Breast epithelium (tissue), 4 donors: Measurements from ENCODE around the gene ABTB2. TPM values are rescaled to one million over a fixed set of nuclear protein-coding genes. Genes with fewer than 3 reads are reported as not detected.
A peak's percentile ranks its signal among the peaks of the same experiment; 100 is the strongest.

Source experiments
- DNase-seq, 2 donors: peaks; one replicate each; pipeline ENCODE4 v3.0.0-alpha.2; 2019; ENCODE audit warnings: low spot score in 2 of 2
- H3K27ac ChIP-seq, 2 donors: fragments of 200-600 bp; sonication (generic) in 1 of 2; one replicate each; pipeline ENCODE4 v1.5.1; 2016 to 2019; ENCODE audit warnings: mild to moderate bottlenecking in 1 of 2
- H3K27me3 ChIP-seq, 2 donors: fragments of 200-600 bp; sonication (generic) in 1 of 2; one replicate each; pipeline versions ENCODE4 v1.5.1 to v1.6.0; 2017 to 2019; ENCODE audit warnings: control low read depth in 1 of 2, mild to moderate bottlenecking in 1 of 2
- H3K36me3 ChIP-seq: fragments of 200-600 bp; one replicate; pipeline ENCODE4 v1.5.1; 2019
- H3K4me1 ChIP-seq, 2 donors: fragments of 200-600 bp; sonication (generic); one replicate each; pipeline ENCODE4 v1.5.1; 2016 to 2019; ENCODE audit warnings: control low read depth in 1 of 2
- H3K4me3 ChIP-seq, 3 donors: fragments of 200-600 bp; sonication (generic); 1 replicate in 2 of 3; 2 replicates in 1 of 3; pipeline ENCODE4 v1.5.1; 2016 to 2019; ENCODE audit warnings: mild to moderate bottlenecking in 3 of 3, moderate library complexity in 2 of 3
- H3K9me3 ChIP-seq, 2 donors: fragments of 200-600 bp; sonication (generic) in 1 of 2; one replicate each; pipeline ENCODE4 v1.5.1; 2016 to 2019; ENCODE audit warnings: control low read depth in 1 of 2
- POLR2A ChIP-seq: fragments of 450-650 bp; IDR thresholded peaks from one replicate; pipeline ENCODE4 v1.6.1; 2016; ENCODE audit warnings: antibody characterized with exemption, mild to moderate bottlenecking, moderate library complexity
- POLR2AphosphoS5 ChIP-seq, 3 donors: sonication (generic); formaldehyde crosslinking; IDR thresholded peaks; one replicate each; pipeline ENCODE4 v1.6.1; 2017; ENCODE audit warnings: antibody characterized with exemption in 3 of 3
- intact Hi-C: fragments of 100-400 bp; cut with DNase I; formaldehyde crosslinking; loops from one replicate; pipeline ENCODE4 v1.15.1; 2023; ENCODE audit warnings: low total_unique reads
- total RNA-seq, 3 donors: library from RNA; depleted of rRNA; stranded (reverse); fragments of >200 nt; gene quantifications; one replicate each; pipeline ENCODE4 v1.1.0, GENCODE V29; 2016
- TF ChIP-seq, protein P1 (sequence below), 3 donors: fragments of 450-650 bp; IDR thresholded peaks; one replicate each; pipeline ENCODE4 v1.5.1; 2016 to 2017; ENCODE audit warnings: antibody characterized with exemption in 3 of 3, mild to moderate bottlenecking in 3 of 3, moderate library complexity in 3 of 3

Gene ABTB2
- total RNA-seq, 3 donors from 2014 or later = 1.3 to 5.6 (median 1.9) TPM

- no peaks in the 10 kb centered on the region for H3K27me3 ChIP-seq
- peaks cover 5 to 17% of the 10 kb centered on the region in 2 donors for H3K4me1 ChIP-seq
- H3K4me3 ChIP-seq = no peak overlapping the region
- no peaks in the 10 kb centered on the region for H3K9me3 ChIP-seq
- TF ChIP-seq, protein P1, sequence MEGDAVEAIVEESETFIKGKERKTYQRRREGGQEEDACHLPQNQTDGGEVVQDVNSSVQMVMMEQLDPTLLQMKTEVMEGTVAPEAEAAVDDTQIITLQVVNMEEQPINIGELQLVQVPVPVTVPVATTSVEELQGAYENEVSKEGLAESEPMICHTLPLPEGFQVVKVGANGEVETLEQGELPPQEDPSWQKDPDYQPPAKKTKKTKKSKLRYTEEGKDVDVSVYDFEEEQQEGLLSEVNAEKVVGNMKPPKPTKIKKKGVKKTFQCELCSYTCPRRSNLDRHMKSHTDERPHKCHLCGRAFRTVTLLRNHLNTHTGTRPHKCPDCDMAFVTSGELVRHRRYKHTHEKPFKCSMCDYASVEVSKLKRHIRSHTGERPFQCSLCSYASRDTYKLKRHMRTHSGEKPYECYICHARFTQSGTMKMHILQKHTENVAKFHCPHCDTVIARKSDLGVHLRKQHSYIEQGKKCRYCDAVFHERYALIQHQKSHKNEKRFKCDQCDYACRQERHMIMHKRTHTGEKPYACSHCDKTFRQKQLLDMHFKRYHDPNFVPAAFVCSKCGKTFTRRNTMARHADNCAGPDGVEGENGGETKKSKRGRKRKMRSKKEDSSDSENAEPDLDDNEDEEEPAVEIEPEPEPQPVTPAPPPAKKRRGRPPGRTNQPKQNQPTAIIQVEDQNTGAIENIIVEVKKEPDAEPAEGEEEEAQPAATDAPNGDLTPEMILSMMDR (IDR thresholded peaks at IDR 0.05) = no peak
- H3K27ac ChIP-seq = no peak overlapping the region
- no peaks in the 10 kb centered on the region for H3K36me3 ChIP-seq
- DNase-seq = no peak
- intact Hi-C loops = no loop called here
Measured at GRCh38 chr11:34278175-34278574, 79.6 kb downstream of the ABTB2 start.

- no peaks in the 10 kb centered on the region for H3K36me3 ChIP-seq
- H3K27me3 ChIP-seq = no peaks in the 10 kb centered on the region
- DNase-seq = no peak
- TF ChIP-seq POLR2A (no peak), POLR2AphosphoS5 (IDR thresholded peaks at IDR 0.05) (no peak)
- TF ChIP-seq, protein P1 (IDR thresholded peaks at IDR 0.05) = no peak
- peaks cover 5 to 17% of the 10 kb centered on the region in 2 donors for H3K4me1 ChIP-seq
- H3K27ac ChIP-seq = no peak overlapping the region
- H3K4me3 ChIP-seq = no peak overlapping the region
- no peaks in the 10 kb centered on the region for H3K9me3 ChIP-seq
- intact Hi-C loops = no loop called here
Measured at GRCh38 chr11:34277171-34277570, 80.6 kb downstream of the ABTB2 start.

- intact Hi-C loops = no loop called here
- H3K27ac ChIP-seq = peak overlapping the region in 1 of 2 donors; percentile 96
- no peak for DNase-seq
- H3K4me1 ChIP-seq = peaks cover 5 to 17% of the 10 kb centered on the region in 2 donors
- H3K4me3 ChIP-seq = no peak overlapping the region
- H3K27me3 ChIP-seq = no peaks in the 10 kb centered on the region
- H3K9me3 ChIP-seq = no peaks in the 10 kb centered on the region
- TF ChIP-seq, protein P1 (IDR thresholded peaks at IDR 0.05) = no peak
- TF ChIP-seq POLR2AphosphoS5 (IDR thresholded peaks at IDR 0.05) (no peak), POLR2A (no peak)
- no peaks in the 10 kb centered on the region for H3K36me3 ChIP-seq
Measured at GRCh38 chr11:34276352-34276864, 81.4 kb downstream of the ABTB2 start.

DNA sequence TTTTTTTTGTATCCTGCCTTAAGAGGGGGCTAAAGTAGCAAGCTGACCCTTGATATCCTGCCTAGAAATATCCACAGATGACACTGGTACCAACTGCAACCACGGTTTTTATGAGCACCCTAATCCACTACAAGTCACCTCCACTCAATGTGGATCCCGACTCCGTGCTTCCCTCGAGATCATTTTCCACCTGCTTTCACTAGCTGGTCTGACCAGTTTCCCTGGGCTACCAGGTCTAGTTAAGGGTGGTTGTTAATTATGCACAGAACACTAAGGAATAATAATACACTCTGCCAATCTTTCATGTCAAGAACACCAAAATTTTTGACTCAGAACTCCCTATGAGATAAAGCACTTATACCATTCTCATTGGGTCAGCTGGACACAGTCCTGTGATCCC lies 82.3 kb downstream of the ABTB2 start:
- Histone ChIP-seq H3K36me3 (no peaks in the 10 kb centered on the region), H3K27ac (peak overlapping the region; percentile 95 to 96), H3K4me3 (no peak overlapping the region), H3K9me3 (no peaks in the 10 kb centered on the region), H3K27me3 (no peaks in the 10 kb centered on the region), H3K4me1 (peaks cover 5 to 17% of the 10 kb centered on the region in 2 donors)
- TF ChIP-seq POLR2A (no peak), POLR2AphosphoS5 (IDR thresholded peaks at IDR 0.05) (no peak)
- TF ChIP-seq, protein P1 (IDR thresholded peaks at IDR 0.05) = no peak
- no peak for DNase-seq
- intact Hi-C loops = no loop called here

DNA sequence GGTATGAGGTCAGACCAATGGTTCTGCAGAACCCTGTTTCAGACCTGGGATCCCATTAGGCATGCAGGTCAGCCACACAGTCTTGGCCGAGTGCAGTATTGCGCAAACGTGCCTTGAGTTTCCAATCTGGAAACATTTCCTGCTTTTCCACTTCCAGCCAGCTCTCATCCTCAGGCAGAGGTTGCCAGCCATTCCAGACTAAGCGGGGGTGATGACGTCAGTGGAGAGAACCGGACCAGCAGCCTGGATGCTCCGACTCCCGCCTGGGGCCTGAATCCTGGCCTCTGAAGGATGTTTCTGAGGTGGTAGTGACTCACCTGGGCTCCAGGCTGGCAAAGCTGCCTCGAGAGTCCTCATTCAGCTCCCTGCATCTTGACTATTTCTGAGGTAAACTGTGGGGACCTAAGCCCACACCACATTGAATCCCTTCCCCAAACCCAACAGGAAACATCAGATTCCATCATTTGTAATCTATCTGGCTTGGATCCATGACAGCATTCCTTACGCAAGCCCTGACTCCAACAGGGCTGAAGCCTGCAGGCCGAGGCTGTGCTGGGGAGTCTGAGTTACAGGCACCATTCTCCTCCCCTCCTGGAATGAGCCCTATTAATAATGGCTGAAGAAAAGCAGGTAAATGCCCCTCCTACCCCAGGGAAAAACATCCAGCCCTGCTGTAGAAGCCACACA lies 83.0 kb downstream of the ABTB2 start:
- DNase-seq = peak; percentile 97 to 99
- intact Hi-C loops = no loop called here
- peak; percentile 81 to 90 (median 89) for TF ChIP-seq POLR2AphosphoS5 (IDR thresholded peaks at IDR 0.05)
- no peak for TF ChIP-seq POLR2A
- H3K4me1 ChIP-seq = peaks cover 5 to 17% of the 10 kb centered on the region in 2 donors
- peak overlapping the region in 1 of 3 donors; percentile 12 for H3K4me3 ChIP-seq
- peak overlapping the region; percentile 95 to 96 for H3K27ac ChIP-seq
- H3K27me3 ChIP-seq = no peaks in the 10 kb centered on the region
- no peaks in the 10 kb centered on the region for H3K9me3 ChIP-seq
- H3K36me3 ChIP-seq = no peaks in the 10 kb centered on the region
